ENCODE results near the gene EMC7.
"Not testable (repeated sequence)": the region's sequence is repeated elsewhere in the genome, so short reads cannot be mapped to it uniquely, and the experiment has no call there.

The EMC7 gene

GRCh38 chr15:34101366-34102174 is at the start of gene EMC7, which contains the start of gene PGBD4:
TSS of gene EMC7 (minus strand) at chr15:34101862. CDS start at chr15:34101839, 23 bp downstream.
TSS of gene PGBD4 (plus strand) at chr15:34102083. CDS start at chr15:34102532, 449 bp downstream.
- DNase-seq (ENCODE audit: insufficient read length, low spot score) (peak; percentile 81), FAIRE-seq (peak; percentile 96)
- peak; percentile 77 for TF ChIP-seq POLR2A (IDR thresholded peaks at IDR 0.05; ENCODE audit: low read depth, low read length)

- no peak for TF ChIP-seq POLR2A (IDR thresholded peaks at IDR 0.05; ENCODE audit: low read depth, low read length)
- DNase-seq (ENCODE audit: insufficient read length, low spot score) (no peak), FAIRE-seq (peak; percentile 48)
These were observed 45.9 kb upstream of the EMC7 start for GRCh38 chr15:34147371-34148140.

- DNase-seq (ENCODE audit: insufficient read length, low spot score) (no peak), FAIRE-seq (no peak)
- TF ChIP-seq POLR2A (IDR thresholded peaks at IDR 0.05; ENCODE audit: low read depth, low read length), result no peak
These were observed 31.8 kb upstream of the EMC7 start for GRCh38 chr15:34133511-34133910.

- FAIRE-seq (no peak), DNase-seq (ENCODE audit: insufficient read length, low spot score) (no peak)
- TF ChIP-seq POLR2A (IDR thresholded peaks at IDR 0.05; ENCODE audit: low read depth, low read length), result no peak
These were observed 31.2 kb upstream of the EMC7 start for GRCh38 chr15:34132881-34133280.

GRCh38 chr15:34128898-34129297 is 27.2 kb upstream of the EMC7 start:
- no peak for TF ChIP-seq POLR2A (IDR thresholded peaks at IDR 0.05; ENCODE audit: low read depth, low read length)
- DNase-seq (ENCODE audit: insufficient read length, low spot score), result no peak
- no peak for FAIRE-seq

GRCh38 chr15:34126522-34126921 is 24.9 kb upstream of the EMC7 start:
- FAIRE-seq, result no peak
- no peak for DNase-seq (ENCODE audit: insufficient read length, low spot score)
- no peak for TF ChIP-seq POLR2A (IDR thresholded peaks at IDR 0.05; ENCODE audit: low read depth, low read length)

- FAIRE-seq (peak; percentile 11), DNase-seq (ENCODE audit: insufficient read length, low spot score) (no peak)
- TF ChIP-seq POLR2A (IDR thresholded peaks at IDR 0.05; ENCODE audit: low read depth, low read length), result no peak
These were observed 24.3 kb upstream of the EMC7 start for GRCh38 chr15:34125945-34126344.

- FAIRE-seq, result no peak
- TF ChIP-seq POLR2A (IDR thresholded peaks at IDR 0.05; ENCODE audit: low read depth, low read length), result no peak
- DNase-seq (ENCODE audit: insufficient read length, low spot score), result no peak
These were observed 23.0 kb upstream of the EMC7 start for GRCh38 chr15:34124651-34125050.

- TF ChIP-seq POLR2A (IDR thresholded peaks at IDR 0.05; ENCODE audit: low read depth, low read length), result no peak
- DNase-seq (ENCODE audit: insufficient read length, low spot score) (peak; percentile 47), FAIRE-seq (peak; percentile 97)
These were observed 21.1 kb upstream of the EMC7 start for GRCh38 chr15:34122771-34123183.

- not testable (repeated sequence) for FAIRE-seq; DNase-seq (ENCODE audit: insufficient read length, low spot score)
These were observed 20.1 kb upstream of the EMC7 start for GRCh38 chr15:34121786-34122185.

- not testable (repeated sequence) for DNase-seq (ENCODE audit: insufficient read length, low spot score); FAIRE-seq
These were observed 18.8 kb upstream of the EMC7 start for GRCh38 chr15:34120420-34120819.

GRCh38 chr15:34119291-34119690 is 17.6 kb upstream of the EMC7 start:
- FAIRE-seq (peak; percentile 81), DNase-seq (ENCODE audit: insufficient read length, low spot score) (no peak)
- no peak for TF ChIP-seq POLR2A (IDR thresholded peaks at IDR 0.05; ENCODE audit: low read depth, low read length)

- DNase-seq (ENCODE audit: insufficient read length, low spot score), result no peak
- no peak for FAIRE-seq
- TF ChIP-seq POLR2A (IDR thresholded peaks at IDR 0.05; ENCODE audit: low read depth, low read length), result no peak
These were observed 15.0 kb upstream of the EMC7 start for GRCh38 chr15:34116620-34117019.

GRCh38 chr15:34114739-34115138 is 13.1 kb upstream of the EMC7 start:
- FAIRE-seq, result no peak
- TF ChIP-seq POLR2A (IDR thresholded peaks at IDR 0.05; ENCODE audit: low read depth, low read length), result no peak

GRCh38 chr15:34114215-34114614 is 12.6 kb upstream of the EMC7 start:
- DNase-seq (ENCODE audit: insufficient read length, low spot score), result no peak
- no peak for TF ChIP-seq POLR2A (IDR thresholded peaks at IDR 0.05; ENCODE audit: low read depth, low read length)
- FAIRE-seq, result no peak

More at GRCh38 chr15:34114739-34115138, 13.1 kb upstream of the EMC7 start:
- no peak for DNase-seq (ENCODE audit: insufficient read length, low spot score)
